GM23338 (cell line): Measurements from ENCODE around the gene ITGAV. TPM values are rescaled to one million over a fixed set of nuclear protein-coding genes. Genes with fewer than 3 reads are reported as not detected.

ENCODE experiments used
- ATAC-seq: fragments of 200-7000 bp; cut with Tn5 transposase; 3 replicates; pipeline ENCODE4 v1.9.1; 2020
- DNase-seq: peaks from one replicate; pipeline ENCODE4 v3.0.0-alpha.2; 2015; ENCODE audit warnings: low spot score
- H2AFZ ChIP-seq: fragments of 200-600 bp; sonication (generic); 2 replicates; pipeline ENCODE4 v1.8.0; 2016; ENCODE audit warnings: antibody characterized with exemption, mild to moderate bottlenecking, moderate library complexity
- H3F3A ChIP-seq: fragments of 200-600 bp; sonication (generic); replicated peaks from 2 replicates; pipeline ENCODE4 v1.8.0; 2017; ENCODE audit warnings: antibody characterized with exemption, mixed run types, low read depth
- H3K27ac ChIP-seq: fragments of 200-600 bp; sonication (generic); 2 replicates; pipeline ENCODE4 v1.6.1; 2016; ENCODE audit warnings: low read depth
- H3K27me3 ChIP-seq: fragments of 200-600 bp; sonication (generic); 2 replicates; pipeline ENCODE4 v1.8.0; 2016; ENCODE audit warnings: mild to moderate bottlenecking, mixed run types, moderate library complexity; ENCODE audit not compliant: insufficient read depth
- H3K36me3 ChIP-seq: fragments of 200-600 bp; sonication (generic); 2 replicates; pipeline ENCODE4 v1.8.0; 2016; ENCODE audit warnings: mild to moderate bottlenecking; ENCODE audit not compliant: insufficient read depth
- H3K4me1 ChIP-seq: fragments of 200-600 bp; sonication (generic); 2 replicates; pipeline ENCODE4 v1.8.0; 2016; ENCODE audit warnings: mild to moderate bottlenecking, moderate library complexity; ENCODE audit not compliant: insufficient read depth
- H3K4me2 ChIP-seq: fragments of 200-600 bp; sonication (generic); 2 replicates; pipeline ENCODE4 v1.7.1; 2017; ENCODE audit warnings: mixed run types
- H3K4me3 ChIP-seq: fragments of 200-600 bp; sonication (generic); 2 replicates; pipeline ENCODE4 v1.6.1; 2016; ENCODE audit warnings: mixed run types
- H3K79me2 ChIP-seq: fragments of 200-600 bp; sonication (generic); replicated peaks from 2 replicates; pipeline ENCODE4 v1.8.0; 2017; ENCODE audit warnings: mild to moderate bottlenecking; ENCODE audit not compliant: insufficient read depth
- H3K9me2 ChIP-seq: fragments of 200-600 bp; sonication (generic); 2 replicates; pipeline ENCODE4 v1.8.0; 2017; ENCODE audit not compliant: insufficient read depth
- H4K20me1 ChIP-seq: fragments of 200-600 bp; sonication (generic); replicated peaks from 2 replicates; pipeline ENCODE4 v1.8.0; 2017; ENCODE audit warnings: mild to moderate bottlenecking; ENCODE audit not compliant: insufficient read depth
- H3K27ac Mint-ChIP-seq: 2 replicates; pipeline ENCODE4 v1.8.0; 2020; ENCODE audit warnings: inconsistent platforms, mild to moderate bottlenecking, moderate library complexity, mixed read lengths
- H3K27me3 Mint-ChIP-seq: 3 replicates; pipeline ENCODE4 v1.8.0; 2022; ENCODE audit warnings: low read depth, mild to moderate bottlenecking, moderate library complexity, mixed read lengths, inconsistent platforms; ENCODE audit not compliant: insufficient read depth, poor library complexity
- H3K36me3 Mint-ChIP-seq: 3 replicates; pipeline ENCODE4 v1.8.0; 2021; ENCODE audit warnings: low read depth, mild to moderate bottlenecking, inconsistent platforms, moderate library complexity, mixed read lengths
- H3K4me1 Mint-ChIP-seq: 3 replicates; pipeline ENCODE4 v1.8.0; 2020; ENCODE audit warnings: mild to moderate bottlenecking, inconsistent platforms, mixed read lengths
- H3K4me3 Mint-ChIP-seq: 3 replicates; pipeline ENCODE4 v1.8.0; 2021; ENCODE audit warnings: moderate library complexity, mild to moderate bottlenecking, inconsistent platforms, mixed read lengths
- H3K9me3 Mint-ChIP-seq: 3 replicates; pipeline ENCODE4 v1.8.0; 2020; ENCODE audit warnings: moderate library complexity, mild to moderate bottlenecking, inconsistent platforms, mixed read lengths
- CREB1 ChIP-seq: fragments of 250-450 bp; sonication (Bioruptor Pico); IDR thresholded peaks from 2 replicates; pipeline ENCODE4 v1.5.0; 2020; ENCODE audit warnings: low read depth, mild to moderate bottlenecking, moderate library complexity
- EZH2 ChIP-seq: fragments of 200-600 bp; sonication (generic); IDR thresholded peaks from one replicate; pipeline ENCODE4 v1.8.0; 2017; ENCODE audit warnings: antibody characterized with exemption, mild to moderate bottlenecking, low read depth; ENCODE audit not compliant: unreplicated experiment
- EZH2phosphoT487 ChIP-seq: fragments of 200-600 bp; sonication (generic); IDR thresholded peaks from one replicate; pipeline ENCODE4 v1.8.1; 2018; ENCODE audit warnings: antibody characterized with exemption; ENCODE audit not compliant: unreplicated experiment
- JUNB ChIP-seq: IDR thresholded peaks from one replicate; pipeline ENCODE4 v1.6.1; 2016; ENCODE audit warnings: antibody characterized with exemption; ENCODE audit not compliant: unreplicated experiment
- POLR2AphosphoS5 ChIP-seq: IDR thresholded peaks from 2 replicates; pipeline ENCODE4 v1.6.1; 2016; ENCODE audit warnings: antibody characterized with exemption, low read depth
- ZNF114 ChIP-seq: fragments of 250-450 bp; sonication (Bioruptor Pico); IDR thresholded peaks from 2 replicates; pipeline ENCODE4 v1.5.0; 2020; ENCODE audit warnings: mild to moderate bottlenecking, moderate library complexity
- ZNF331 ChIP-seq: fragments of 250-450 bp; sonication (Bioruptor Pico); IDR thresholded peaks from 2 replicates; pipeline ENCODE4 v1.5.0; 2020; ENCODE audit warnings: low read depth, mild to moderate bottlenecking, moderate library complexity
- polyA plus RNA-seq: library from polyadenylated mRNA; unstranded; fragments of >200 nt; fragmentation: Nextera tagmentation; extraction: Ambion mirVana; gene quantifications from 2 replicates; pipeline ENCODE4 v1.2.1, GENCODE V29; 2016
- total RNA-seq: library from RNA; depleted of rRNA; stranded (reverse); fragments of >200 nt; shearing (Covaris generic); gene quantifications from 2 replicates; pipeline ENCODE4 v1.2.3, GENCODE V29; 2014
- TF ChIP-seq, protein P1 (sequence below): IDR thresholded peaks from one replicate; pipeline ENCODE4 v1.6.1; 2018; ENCODE audit warnings: antibody characterized with exemption; ENCODE audit not compliant: unreplicated experiment
- TF ChIP-seq, protein P2 (sequence below): IDR thresholded peaks from 2 replicates; pipeline ENCODE4 v1.6.1; 2016; ENCODE audit warnings: antibody characterized with exemption
- TF ChIP-seq, protein P3 (sequence below), 2 experiments: fragments of 200-600 bp in 1 of 2; sonication (generic) in 1 of 2; conservative IDR thresholded peaks; 2 replicates each; pipeline versions ENCODE4 v1.5.1 to v1.6.1; 2016 to 2017; ENCODE audit warnings: antibody characterized with exemption in 2 of 2, low read depth in 2 of 2, mild to moderate bottlenecking in 2 of 2, moderate library complexity in 1 of 2

The ITGAV gene
- total and polyA plus RNA-seq, 2 experiments from 2014 or later, result 9.1 to 56.5 TPM

DNA sequence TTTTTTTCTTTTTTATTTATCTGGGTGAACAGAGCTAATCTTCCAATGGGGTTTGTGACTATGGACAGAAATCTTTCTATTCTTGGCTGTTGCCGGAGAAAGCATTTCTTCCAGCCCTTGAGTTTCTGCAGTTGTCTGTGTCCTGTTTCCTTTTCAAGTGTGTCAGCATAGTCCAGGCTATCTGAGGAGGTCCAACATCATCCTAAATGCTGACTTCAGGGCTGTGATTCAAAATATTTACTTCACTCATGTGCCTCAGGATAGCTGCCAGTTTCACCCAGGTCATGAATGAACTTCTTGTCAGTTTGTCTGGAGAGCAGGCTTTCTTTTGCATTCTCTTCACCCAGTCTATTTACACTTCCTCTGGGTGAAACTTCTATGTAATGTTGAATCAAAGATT lies 27.9 kb downstream of the ITGAV start (continued):
- TF ChIP-seq, protein P1, sequence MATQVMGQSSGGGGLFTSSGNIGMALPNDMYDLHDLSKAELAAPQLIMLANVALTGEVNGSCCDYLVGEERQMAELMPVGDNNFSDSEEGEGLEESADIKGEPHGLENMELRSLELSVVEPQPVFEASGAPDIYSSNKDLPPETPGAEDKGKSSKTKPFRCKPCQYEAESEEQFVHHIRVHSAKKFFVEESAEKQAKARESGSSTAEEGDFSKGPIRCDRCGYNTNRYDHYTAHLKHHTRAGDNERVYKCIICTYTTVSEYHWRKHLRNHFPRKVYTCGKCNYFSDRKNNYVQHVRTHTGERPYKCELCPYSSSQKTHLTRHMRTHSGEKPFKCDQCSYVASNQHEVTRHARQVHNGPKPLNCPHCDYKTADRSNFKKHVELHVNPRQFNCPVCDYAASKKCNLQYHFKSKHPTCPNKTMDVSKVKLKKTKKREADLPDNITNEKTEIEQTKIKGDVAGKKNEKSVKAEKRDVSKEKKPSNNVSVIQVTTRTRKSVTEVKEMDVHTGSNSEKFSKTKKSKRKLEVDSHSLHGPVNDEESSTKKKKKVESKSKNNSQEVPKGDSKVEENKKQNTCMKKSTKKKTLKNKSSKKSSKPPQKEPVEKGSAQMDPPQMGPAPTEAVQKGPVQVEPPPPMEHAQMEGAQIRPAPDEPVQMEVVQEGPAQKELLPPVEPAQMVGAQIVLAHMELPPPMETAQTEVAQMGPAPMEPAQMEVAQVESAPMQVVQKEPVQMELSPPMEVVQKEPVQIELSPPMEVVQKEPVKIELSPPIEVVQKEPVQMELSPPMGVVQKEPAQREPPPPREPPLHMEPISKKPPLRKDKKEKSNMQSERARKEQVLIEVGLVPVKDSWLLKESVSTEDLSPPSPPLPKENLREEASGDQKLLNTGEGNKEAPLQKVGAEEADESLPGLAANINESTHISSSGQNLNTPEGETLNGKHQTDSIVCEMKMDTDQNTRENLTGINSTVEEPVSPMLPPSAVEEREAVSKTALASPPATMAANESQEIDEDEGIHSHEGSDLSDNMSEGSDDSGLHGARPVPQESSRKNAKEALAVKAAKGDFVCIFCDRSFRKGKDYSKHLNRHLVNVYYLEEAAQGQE, result no peak
- TF ChIP-seq EZH2phosphoT487 (no peak), ZNF331 (no peak)

DNA sequence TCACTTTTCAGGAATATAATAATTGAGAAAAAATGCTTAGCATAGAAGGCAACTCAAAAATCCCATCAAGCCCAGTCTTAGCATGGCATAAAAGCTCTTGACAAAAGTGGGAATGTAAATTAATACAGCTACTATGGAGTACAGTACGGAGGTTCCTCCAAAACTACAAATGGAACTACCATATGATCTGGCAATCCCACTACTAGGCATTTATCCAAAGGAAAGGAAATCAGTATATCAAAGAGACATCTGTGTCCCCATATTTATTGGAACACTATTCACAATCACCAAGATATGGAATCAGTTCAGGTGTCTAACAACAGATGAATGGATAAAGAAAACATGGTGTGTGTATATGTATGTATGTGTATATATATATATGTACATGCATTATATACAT lies 28.8 kb downstream of the ITGAV start:
- no peaks in the 10 kb centered on the region for H3K79me2 ChIP-seq
- H3K4me1 Mint-ChIP-seq, result no peaks in the 10 kb centered on the region

More for the DNA sequence above, 28.8 kb downstream of the ITGAV start:
- Mint-ChIP-seq H3K27ac (no peak overlapping the region), H3K36me3 (no peaks in the 10 kb centered on the region), H3K27me3 (no peaks in the 10 kb centered on the region), H3K4me3 (no peak overlapping the region), H3K9me3 (no peaks in the 10 kb centered on the region)
- no peak for DNase-seq
- no peaks in the 10 kb centered on the region for H4K20me1 ChIP-seq
- no peak overlapping the region for H3K4me3 ChIP-seq
- no peak overlapping the region for H2AFZ ChIP-seq
- H3F3A ChIP-seq, result no peaks in the 10 kb centered on the region
- H3K27ac ChIP-seq, result no peak overlapping the region
- H3K4me2 ChIP-seq, result no peak overlapping the region
- no peaks in the 10 kb centered on the region for H3K4me1 ChIP-seq
- H3K27me3 ChIP-seq, result no peaks in the 10 kb centered on the region
- H3K9me2 ChIP-seq, result no peaks in the 10 kb centered on the region
- no peak for ATAC-seq
- H3K36me3 ChIP-seq, result peaks cover under 1% of the 10 kb centered on the region; the same call in 1 of the 2 replicates
- TF ChIP-seq, protein P1, result no peak
- no peak for TF ChIP-seq EZH2
- TF ChIP-seq ZNF114 (CRISPR knock-in tag), result no peak
- no peak for TF ChIP-seq ZNF331
- TF ChIP-seq, protein P2, sequence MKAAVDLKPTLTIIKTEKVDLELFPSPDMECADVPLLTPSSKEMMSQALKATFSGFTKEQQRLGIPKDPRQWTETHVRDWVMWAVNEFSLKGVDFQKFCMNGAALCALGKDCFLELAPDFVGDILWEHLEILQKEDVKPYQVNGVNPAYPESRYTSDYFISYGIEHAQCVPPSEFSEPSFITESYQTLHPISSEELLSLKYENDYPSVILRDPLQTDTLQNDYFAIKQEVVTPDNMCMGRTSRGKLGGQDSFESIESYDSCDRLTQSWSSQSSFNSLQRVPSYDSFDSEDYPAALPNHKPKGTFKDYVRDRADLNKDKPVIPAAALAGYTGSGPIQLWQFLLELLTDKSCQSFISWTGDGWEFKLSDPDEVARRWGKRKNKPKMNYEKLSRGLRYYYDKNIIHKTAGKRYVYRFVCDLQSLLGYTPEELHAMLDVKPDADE, result no peak
- TF ChIP-seq, protein P3, sequence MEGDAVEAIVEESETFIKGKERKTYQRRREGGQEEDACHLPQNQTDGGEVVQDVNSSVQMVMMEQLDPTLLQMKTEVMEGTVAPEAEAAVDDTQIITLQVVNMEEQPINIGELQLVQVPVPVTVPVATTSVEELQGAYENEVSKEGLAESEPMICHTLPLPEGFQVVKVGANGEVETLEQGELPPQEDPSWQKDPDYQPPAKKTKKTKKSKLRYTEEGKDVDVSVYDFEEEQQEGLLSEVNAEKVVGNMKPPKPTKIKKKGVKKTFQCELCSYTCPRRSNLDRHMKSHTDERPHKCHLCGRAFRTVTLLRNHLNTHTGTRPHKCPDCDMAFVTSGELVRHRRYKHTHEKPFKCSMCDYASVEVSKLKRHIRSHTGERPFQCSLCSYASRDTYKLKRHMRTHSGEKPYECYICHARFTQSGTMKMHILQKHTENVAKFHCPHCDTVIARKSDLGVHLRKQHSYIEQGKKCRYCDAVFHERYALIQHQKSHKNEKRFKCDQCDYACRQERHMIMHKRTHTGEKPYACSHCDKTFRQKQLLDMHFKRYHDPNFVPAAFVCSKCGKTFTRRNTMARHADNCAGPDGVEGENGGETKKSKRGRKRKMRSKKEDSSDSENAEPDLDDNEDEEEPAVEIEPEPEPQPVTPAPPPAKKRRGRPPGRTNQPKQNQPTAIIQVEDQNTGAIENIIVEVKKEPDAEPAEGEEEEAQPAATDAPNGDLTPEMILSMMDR (conservative IDR thresholded peaks at IDR 0.05; ENCODE audit: low read depth in 2 of 2), result no peak
- no peak for TF ChIP-seq EZH2phosphoT487
- TF ChIP-seq CREB1, result no peak
- TF ChIP-seq POLR2AphosphoS5, result no peak
- TF ChIP-seq JUNB, result no peak
